HG02981 (cell line): ENCODE data around the gene DYNC2I2.
"Not testable (repeated sequence)": the region's sequence is repeated elsewhere in the genome, so short reads cannot be mapped to it uniquely, and the experiment has no call there.

Source experiments
- ATAC-seq: cut with Tn5 transposase; IDR thresholded peaks from one replicate; pipeline ENCODE4 v1.9.1; 2021; ENCODE audit warnings: mild to moderate bottlenecking, moderate library complexity; ENCODE audit not compliant: unreplicated experiment

DYNC2I2 gene

DNA sequence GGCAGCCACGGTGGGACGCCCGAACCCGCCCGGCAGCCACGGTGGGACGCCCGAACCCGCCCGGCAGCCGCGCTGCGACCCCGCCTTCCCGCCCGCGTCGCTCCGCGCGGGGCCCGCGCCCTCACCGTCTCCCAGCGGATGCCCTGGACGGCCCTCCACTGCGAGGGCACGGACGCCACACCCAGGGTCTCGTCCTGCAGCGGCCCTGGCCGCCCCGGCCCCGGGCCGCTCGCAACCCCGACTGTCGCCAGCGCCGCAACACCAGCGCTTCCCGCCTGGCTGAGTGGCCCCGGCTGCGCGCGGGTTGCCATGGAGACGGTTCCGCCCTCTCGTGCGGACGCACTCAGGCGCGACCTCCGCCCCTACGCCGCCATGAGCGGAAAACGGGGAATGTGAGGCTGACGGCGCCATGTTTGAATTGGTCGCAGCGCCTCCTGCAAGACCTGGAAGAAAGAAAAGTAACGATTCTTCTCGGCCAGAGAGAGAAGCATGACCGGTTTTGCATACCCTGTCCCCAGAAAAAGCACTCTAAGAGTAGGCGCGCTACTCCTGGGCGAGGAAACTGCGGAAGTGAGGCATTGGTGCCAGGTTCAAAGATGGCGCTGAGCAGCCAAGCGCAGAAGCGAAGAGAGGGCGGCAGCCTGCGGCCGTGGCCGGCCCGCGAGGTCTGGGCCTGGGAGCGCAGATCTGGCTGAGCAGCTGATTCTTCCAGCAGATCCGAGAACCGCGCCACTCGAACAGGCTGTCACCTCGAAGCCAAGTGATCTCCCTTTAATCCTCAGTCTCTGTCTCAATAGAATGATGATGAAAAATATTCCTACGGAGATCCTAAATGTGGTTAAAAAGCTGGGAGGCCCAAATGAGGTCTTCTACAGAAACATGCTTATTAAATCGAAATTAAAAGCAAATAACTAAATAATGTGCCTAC is at the start of gene DYNC2I2:
TSS of gene DYNC2I2 (minus strand) at position 432 of the 928 bp plus-strand sequence. CDS start at position 311, 121 bp downstream.
- ATAC-seq = peak; percentile 65

DNA sequence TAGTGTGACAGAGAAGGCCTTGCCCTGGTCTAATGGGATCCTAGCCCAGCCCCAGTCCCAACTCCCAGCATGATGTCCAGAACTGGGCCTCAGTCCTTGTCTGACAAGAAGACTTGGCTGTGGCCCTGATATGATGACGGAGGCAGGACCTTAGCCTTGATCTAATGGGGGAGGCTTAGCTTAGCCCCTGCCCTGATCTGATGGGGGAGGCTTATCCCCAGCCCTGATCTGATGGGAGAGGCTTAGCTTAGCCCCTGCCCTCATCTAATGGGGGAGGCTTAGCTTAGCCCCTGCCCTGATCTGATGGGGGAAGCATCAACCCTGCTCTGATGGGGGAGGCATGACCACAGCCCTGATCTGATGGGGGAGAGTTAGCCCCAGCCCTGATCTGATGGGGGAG is 49.4 kb upstream of the DYNC2I2 start:
- ATAC-seq = no peak

- ATAC-seq = no peak
These were observed 48.7 kb upstream of the DYNC2I2 start for GRCh38 chr9:128705051-128705965.

DNA sequence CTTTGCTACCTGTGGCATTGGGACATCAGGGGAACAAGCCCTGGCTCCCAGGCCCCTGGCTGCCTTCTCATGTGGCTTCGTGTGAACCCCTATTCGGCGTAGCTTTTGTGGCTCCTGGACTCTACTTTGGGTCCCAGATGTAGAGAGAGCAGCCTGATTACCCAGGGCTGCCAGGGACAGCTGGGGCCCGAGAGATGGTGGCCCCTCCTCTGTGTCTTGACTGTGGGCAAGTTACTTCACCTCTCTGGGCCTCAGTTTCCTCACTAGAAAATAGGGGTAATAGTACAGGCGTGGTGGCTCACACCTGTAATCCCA is 47.7 kb upstream of the DYNC2I2 start:
- no peak for ATAC-seq

DNA sequence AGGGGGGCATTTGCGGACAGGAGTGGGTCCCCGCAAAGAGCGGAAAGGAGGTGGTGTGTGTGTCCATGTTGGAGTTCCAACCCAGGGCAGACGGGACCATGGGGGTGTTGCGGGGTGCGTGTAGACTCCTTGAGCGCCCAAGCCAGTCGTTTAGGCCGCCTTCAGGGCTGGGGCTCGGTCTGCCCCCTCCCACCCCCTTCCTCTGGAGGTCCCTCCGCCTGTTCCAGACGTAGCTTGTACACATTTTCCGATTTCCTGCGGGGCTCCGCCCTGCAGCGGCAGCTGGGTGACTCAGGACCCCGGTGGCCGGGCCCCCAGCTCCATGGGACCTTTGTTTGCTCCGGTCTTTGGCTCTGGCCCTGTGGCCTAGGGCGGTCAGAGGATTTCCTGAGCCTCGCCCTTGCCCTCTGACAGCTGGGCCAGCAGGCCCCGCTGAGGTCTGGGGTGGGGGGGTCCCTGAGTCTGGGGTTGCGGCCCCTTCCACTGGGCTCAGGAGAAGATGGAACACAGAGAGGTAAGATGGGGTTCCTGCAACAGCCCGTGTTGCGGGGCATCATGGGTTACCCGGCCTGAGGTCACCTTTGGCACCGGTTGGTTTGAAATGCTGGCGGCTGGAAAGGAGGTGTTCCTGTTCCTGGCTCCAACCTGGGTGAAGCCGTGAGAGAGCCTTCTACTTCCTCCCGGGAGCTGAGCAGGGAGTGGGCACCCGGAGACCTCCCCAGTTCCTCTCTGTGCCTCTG is 47.1 kb upstream of the DYNC2I2 start:
- no peak for ATAC-seq

DNA sequence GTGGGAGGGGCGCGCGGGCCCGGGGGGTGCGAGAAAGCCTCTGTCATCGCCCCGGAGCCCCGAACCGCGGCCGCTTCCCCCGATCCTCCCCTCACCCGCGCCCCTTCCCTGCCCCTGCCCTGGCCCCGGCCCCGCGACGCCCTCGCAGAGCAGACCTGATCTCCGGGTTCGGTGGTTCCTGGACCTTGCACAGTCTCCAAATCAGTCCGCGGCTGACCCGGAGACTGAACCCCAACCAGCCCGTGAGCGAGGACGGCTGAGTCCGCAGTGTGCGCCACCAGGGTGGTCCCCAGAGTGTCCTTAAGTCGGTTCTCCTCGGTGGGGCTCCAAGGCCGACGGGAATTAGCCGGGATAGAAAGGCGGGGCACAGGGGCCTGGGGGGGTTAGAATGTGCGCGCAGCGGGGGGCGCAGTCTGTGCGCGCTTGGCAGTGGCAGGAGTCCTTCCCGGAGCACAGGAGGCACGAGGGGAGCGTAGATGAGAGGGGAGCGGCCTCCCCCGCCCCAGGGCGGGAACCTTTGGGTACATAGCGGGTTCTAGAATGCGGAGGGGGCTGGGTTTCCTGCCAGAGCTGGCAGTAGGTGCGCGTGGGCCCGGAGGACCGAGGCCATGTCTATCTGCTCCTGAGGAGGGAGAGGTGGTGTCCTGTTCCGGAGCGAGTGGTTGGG is 46.4 kb upstream of the DYNC2I2 start:
- ATAC-seq = peak; percentile 13

DNA sequence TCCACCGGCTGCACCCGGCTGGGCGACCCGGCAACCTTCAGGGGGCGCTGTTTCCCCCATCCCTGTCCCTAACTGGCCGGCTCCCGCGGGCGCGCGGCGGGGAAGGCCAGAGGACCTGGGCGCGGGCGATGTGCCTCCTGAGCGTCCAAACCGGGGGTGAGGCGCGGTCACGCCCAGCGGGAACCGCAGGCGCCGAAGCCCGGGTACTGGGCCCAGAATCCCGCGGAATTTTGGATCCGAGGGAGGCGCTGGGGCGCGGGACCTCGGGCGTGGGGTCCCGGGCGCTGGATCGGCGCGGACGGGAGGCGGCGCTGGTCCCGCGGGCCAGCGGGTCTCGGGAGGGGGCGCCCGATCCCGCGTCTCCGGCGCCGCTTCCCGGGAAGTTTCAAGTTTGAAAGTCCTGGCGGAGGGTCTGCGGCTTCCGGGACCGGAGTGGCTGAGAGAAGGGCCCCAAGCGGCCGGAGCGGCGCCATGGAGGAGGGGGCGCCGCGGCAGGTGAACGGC is 45.9 kb upstream of the DYNC2I2 start, which contains the start of gene PKN3:
TSS of gene PKN3 (plus strand) at position 59 of the 504 bp plus-strand sequence. CDS start at position 472, 413 bp downstream.
- peak; percentile 80 for ATAC-seq

DNA sequence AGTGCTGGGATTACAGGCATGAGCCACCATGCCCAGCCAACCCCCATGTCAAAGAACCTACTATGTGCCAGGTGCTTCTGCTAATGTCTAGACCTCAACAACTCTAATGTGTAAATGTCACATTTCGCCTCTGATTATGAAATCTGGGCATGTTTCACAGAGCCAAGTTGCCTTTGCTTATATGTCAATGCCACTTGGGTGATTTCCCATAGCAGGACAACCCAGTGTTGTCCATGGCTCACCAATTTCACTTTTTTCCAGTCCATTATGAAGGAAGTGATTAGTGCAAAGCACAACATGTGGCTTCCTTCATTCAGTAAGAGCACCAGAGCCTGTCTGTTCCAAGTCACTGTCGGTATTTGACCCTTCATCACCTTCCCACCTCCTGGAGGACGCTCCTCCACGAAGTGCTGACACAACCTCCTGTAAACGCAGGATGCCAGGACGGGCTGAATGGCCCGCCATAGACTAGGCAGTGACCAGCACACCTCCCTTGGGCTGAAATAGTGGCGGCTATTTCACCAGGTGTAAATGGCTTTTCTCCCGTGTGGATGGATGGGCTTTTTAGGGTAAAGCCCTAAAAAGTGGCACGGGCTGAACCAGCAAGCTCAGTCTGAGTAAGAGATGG is 44.7 kb upstream of the DYNC2I2 start:
- no peak for ATAC-seq

DNA sequence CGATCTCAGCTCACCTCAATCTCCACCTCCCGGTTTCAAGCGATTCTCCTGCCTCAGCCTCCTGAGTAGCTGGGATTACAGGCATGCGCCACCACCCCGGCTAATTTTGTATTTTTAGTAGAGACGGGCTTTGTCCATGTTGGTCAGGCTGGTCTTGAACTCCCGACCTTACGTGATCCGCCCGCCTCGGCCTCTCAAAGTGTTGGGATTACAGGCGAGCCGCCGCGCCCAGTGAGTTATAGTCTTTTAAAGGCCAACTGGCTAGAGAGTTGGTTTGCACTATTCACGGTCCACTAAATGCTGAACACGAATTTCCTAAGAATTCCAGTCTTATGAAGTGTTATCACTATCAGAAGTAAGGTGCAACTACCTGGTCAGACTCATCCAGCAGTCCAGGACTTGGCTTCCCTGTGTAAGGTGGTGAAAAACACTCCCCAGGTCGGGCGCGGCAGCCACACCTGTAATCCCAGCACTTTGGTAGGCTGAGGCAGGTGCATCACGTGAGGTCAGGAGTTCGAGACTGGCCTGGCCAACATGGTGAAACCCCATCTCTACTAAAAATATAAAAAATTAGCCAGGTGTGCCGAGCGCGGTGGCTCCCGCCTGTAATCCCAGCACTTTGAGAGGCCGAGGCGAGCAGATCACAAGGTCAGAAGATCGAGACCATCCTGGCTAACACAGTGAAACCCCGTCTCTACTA is 42.6 kb upstream of the DYNC2I2 start:
- not testable (repeated sequence) for ATAC-seq

DNA sequence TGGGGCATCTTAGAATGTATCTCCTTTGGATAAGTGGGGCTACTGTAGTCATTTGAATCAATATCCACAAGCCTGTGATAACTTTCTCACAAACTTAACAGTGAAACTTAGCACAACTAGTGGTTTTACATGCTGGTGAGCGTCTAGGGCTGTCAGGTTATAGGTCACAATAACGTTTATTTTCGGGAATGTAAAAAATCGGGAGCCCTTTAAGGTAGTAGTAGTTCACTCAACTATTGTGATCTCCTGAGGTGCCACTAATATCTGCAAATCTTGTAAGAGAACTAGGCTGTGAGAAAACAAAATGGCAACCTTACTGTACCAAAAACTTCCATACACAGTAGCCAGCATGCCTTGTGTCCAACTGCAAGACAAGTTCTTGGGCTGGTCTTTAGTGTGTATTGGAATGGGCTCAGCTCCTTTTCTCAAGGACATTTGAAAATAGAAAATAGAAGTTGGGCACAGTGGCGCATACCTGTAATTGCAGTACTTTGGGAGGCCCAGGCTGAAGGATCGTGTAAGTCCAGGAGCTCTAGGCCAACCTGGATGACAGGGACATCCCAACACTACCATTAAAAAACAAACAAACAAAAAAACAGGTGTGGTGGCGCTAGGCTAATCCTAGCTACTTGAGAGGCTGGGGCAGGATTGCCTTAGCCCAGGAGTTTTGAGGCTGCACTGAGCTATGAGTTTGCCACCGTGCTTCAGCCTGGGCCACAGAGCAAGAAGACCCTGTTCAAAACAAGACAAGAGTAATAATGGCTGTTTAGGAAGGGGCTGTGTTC is 40.5 kb upstream of the DYNC2I2 start:
- no peak for ATAC-seq

GRCh38 chr9:128694344-128694743 is 37.7 kb upstream of the DYNC2I2 start:
- no peak for ATAC-seq

DNA sequence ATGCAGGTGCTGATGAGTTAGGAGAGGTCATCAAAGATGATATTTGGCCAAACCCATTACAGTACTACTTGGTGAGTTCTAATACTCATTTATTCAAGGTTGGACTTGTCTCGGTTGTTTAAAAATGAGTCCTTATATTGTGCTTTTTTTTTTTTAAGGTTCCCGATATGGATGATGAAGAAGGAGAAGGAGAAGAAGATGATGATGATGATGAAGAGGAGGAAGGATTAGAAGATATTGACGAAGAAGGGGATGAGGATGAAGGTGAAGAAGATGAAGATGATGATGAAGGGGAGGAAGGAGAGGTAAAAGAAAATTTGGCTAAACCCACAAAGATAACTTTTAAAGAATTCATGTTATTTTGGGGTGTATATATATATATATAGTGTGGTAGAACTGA is 37.1 kb upstream of the DYNC2I2 start:
- ATAC-seq = not testable (repeated sequence)

DNA sequence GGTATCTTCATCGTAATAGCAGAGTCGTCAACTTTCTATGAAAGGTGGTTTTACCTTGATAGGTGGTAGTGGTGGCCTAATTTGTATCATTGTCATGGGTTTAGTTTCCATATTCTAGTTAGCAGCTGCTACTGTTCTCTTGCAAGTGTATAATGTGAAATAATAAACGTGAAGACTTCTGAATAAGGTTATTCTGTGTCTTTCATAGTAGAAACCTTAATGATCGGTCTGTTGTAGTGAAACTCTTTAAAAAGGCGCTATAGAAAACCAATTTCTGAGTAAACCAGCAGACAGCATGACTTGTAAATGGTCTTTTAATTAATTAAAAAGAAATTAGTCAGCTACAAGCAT is 34.0 kb upstream of the DYNC2I2 start:
- ATAC-seq = no peak

GRCh38 chr9:128689820-128690683 is 33.4 kb upstream of the DYNC2I2 start:
- ATAC-seq = peak; percentile 3

- peak; percentile 15 for ATAC-seq
These were observed 32.7 kb upstream of the DYNC2I2 start for GRCh38 chr9:128689293-128689774.

DNA sequence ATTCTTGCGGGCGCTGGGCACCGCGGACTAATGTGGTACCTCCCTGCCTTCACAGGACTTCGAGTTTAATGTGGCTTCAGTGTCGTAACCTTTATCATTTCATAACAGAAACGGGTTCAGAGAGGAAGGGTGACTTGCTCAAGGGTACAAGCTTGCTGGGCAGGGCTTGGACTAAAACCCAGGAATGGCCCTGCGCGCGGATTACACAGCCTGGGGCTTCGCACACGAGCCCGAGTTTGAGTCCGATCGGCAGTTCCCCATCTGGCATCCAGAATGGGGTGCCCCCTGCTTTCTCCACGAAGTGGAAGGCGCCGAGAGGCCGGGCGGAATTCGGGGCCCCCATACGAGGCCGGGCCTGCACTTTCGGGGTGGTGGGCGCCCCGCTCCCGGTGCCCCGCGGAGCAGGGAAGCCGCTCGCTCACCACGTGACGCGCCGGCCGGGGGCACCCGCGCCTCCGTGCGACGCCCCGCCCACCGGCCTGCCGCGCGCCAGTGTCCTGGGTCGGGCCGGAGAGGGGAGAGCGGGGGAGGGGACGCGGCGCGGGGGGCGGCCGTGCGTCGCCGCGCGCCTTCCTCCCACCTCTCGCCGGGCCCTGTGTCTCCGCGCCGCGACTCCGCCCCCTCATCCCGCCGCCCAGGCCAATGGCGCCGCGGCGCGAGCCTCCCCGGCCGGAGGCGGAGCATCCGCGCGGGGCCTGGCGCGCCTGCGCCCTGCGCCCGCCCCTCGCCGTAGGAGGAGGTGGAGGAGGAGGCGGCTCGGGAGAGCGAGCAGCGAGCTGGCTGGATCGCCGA is 32.0 kb upstream of the DYNC2I2 start, which contains the start of gene SET:
TSS of gene SET (plus strand) at position 722 of the 792 bp plus-strand sequence. CDS start 361 bp downstream, outside the sequence.
- peak; percentile 66 for ATAC-seq
